Neural cell (in vitro differentiated cells): ENCODE data around the gene KCNJ5. TPM values are rescaled to one million over a fixed set of nuclear protein-coding genes. Genes with fewer than 3 reads are reported as not detected.

Source experiments
- H2AFZ ChIP-seq: fragments of 200-600, 300-800 bp; sonication (generic), shearing (Covaris generic); 2 replicates; pipeline ENCODE4 v1.6.0; 2014; ENCODE audit warnings: low read depth, mild to moderate bottlenecking, antibody characterized with exemption, low read length, moderate library complexity
- H3F3A ChIP-seq: fragments of 200-600 bp; shearing (Covaris generic); 2 replicates; pipeline ENCODE4 v1.6.1; 2016; ENCODE audit warnings: mild to moderate bottlenecking, moderate library complexity, mixed read lengths, antibody characterized with exemption, low read length; ENCODE audit not compliant: insufficient read depth, poor library complexity, severe bottlenecking
- H3K27ac ChIP-seq: fragments of 200-600, 300-800 bp; sonication (generic), shearing (Covaris generic); 2 replicates; pipeline ENCODE4 v1.5.1; 2014; ENCODE audit warnings: mild to moderate bottlenecking, low read length, moderate library complexity
- H3K27me3 ChIP-seq: fragments of 300-800, 200-600 bp; sonication (generic), shearing (Covaris generic); 2 replicates; pipeline ENCODE4 v1.6.0; 2014; ENCODE audit warnings: mild to moderate bottlenecking, low read depth, low read length, moderate library complexity; ENCODE audit not compliant: insufficient read depth
- H3K36me3 ChIP-seq: fragments of 300-800, 200-600 bp; sonication (generic), shearing (Covaris generic); 2 replicates; pipeline ENCODE4 v1.5.1; 2014; ENCODE audit warnings: mild to moderate bottlenecking, antibody characterized with exemption, low read length, moderate library complexity; ENCODE audit not compliant: insufficient read depth
- H3K4me2 ChIP-seq: fragments of 300-800, 200-600 bp; sonication (generic), shearing (Covaris generic); 2 replicates; pipeline ENCODE4 v1.6.0; 2014; ENCODE audit warnings: mild to moderate bottlenecking, low read length
- H3K4me3 ChIP-seq: fragments of 300-800, 200-600 bp; sonication (generic), shearing (Covaris generic); 2 replicates; pipeline ENCODE4 v1.5.1; 2014; ENCODE audit warnings: mild to moderate bottlenecking, low read length, moderate library complexity
- H3K79me2 ChIP-seq: fragments of 200-600 bp; shearing (Covaris generic); replicated peaks from 2 replicates; pipeline ENCODE4 v1.6.0; 2014; ENCODE audit warnings: mild to moderate bottlenecking, low read length, moderate library complexity; ENCODE audit not compliant: insufficient read depth
- H3K9ac ChIP-seq: fragments of 300-800, 200-600 bp; sonication (generic), shearing (Covaris generic); 2 replicates; pipeline ENCODE4 v1.6.1; 2016; ENCODE audit warnings: mild to moderate bottlenecking, low read length, mixed read lengths
- H3K9me2 ChIP-seq: fragments of 200-600 bp; shearing (Covaris generic); 2 replicates; pipeline ENCODE4 v1.6.1; 2016; ENCODE audit warnings: mild to moderate bottlenecking, low read length, mixed read lengths; ENCODE audit not compliant: insufficient read depth
- H3K9me3 ChIP-seq: fragments of 200-600, 300-800 bp; sonication (generic), shearing (Covaris generic); 2 replicates; pipeline ENCODE4 v1.6.1; 2016; ENCODE audit warnings: mild to moderate bottlenecking, mixed run types, low read length, moderate library complexity, mixed read lengths
- H4K20me1 ChIP-seq: fragments of 200-600 bp; shearing (Covaris generic); 2 replicates; pipeline ENCODE4 v1.6.1; 2016; ENCODE audit warnings: mild to moderate bottlenecking, mixed run types; ENCODE audit not compliant: insufficient read depth
- EP300 ChIP-seq: fragments of 450-650 bp; conservative IDR thresholded peaks from 2 replicates; pipeline ENCODE4 v1.6.1; 2014; ENCODE audit warnings: antibody characterized with exemption, mild to moderate bottlenecking, moderate library complexity; ENCODE audit not compliant: poor library complexity, severe bottlenecking
- EZH2 ChIP-seq: fragments of 200-600, 300-800 bp; shearing (Covaris generic), sonication (generic); IDR thresholded peaks from 2 replicates; pipeline ENCODE4 v1.6.1; 2014; ENCODE audit warnings: antibody characterized with exemption, low read length, borderline replicate concordance, mild to moderate bottlenecking; ENCODE audit not compliant: insufficient read depth, poor library complexity, severe bottlenecking
- MXI1 ChIP-seq: fragments of 450-650 bp; conservative IDR thresholded peaks from 2 replicates; pipeline ENCODE4 v1.6.1; 2014; ENCODE audit warnings: antibody characterized with exemption, mild to moderate bottlenecking; ENCODE audit not compliant: poor library complexity, severe bottlenecking
- POLR2AphosphoS5 ChIP-seq: IDR thresholded peaks from 2 replicates; pipeline ENCODE4 v1.6.1; 2012
- RAD21 ChIP-seq: fragments of 450-650 bp; conservative IDR thresholded peaks from 2 replicates; pipeline ENCODE4 v1.6.1; 2014; ENCODE audit warnings: antibody characterized with exemption, mild to moderate bottlenecking, moderate library complexity
- SMC3 ChIP-seq: fragments of 450-650 bp; conservative IDR thresholded peaks from 2 replicates; pipeline ENCODE4 v1.6.1; 2014; ENCODE audit warnings: antibody characterized with exemption, mild to moderate bottlenecking, moderate library complexity; ENCODE audit not compliant: poor library complexity
- TAF1 ChIP-seq: IDR thresholded peaks from 2 replicates; pipeline ENCODE4 v1.6.1; 2012; ENCODE audit warnings: low read depth
- polyA plus RNA-seq: library from polyadenylated mRNA; depleted of rRNA; stranded (reverse); fragments of >200 nt; gene quantifications from 2 replicates; pipeline ENCODE4 v1.2.3, GENCODE V29; 2014
- TF ChIP-seq, protein P1 (sequence below): fragments of 450-650 bp; IDR thresholded peaks from 2 replicates; pipeline ENCODE4 v1.5.1; 2014; ENCODE audit warnings: antibody characterized with exemption, mild to moderate bottlenecking, moderate library complexity; ENCODE audit not compliant: poor library complexity, severe bottlenecking
- TF ChIP-seq, protein P2 (sequence below): IDR thresholded peaks from 2 replicates; pipeline ENCODE4 v1.6.1; 2012; ENCODE audit warnings: borderline replicate concordance

KCNJ5 gene
- polyA plus RNA-seq, 1 donor from 2014 or later: 1.1 TPM

DNA sequence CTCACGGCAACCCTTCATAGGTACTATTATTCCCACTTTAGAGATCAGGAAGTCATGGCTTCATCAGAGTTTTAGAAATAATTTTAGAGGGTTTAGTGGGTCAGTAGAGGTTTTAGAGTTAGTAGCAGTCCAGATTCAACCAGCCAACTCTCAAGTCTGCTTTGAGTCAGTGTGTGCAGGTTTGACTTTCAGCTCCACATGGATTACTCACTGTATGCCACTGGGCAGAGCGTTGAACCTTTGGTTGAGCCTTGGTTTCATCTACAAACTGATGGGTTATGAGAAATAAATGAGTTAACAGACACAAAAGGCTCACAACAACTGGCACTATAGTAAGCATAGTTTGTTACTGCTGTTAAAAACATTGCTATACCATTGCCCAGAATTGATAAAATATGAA, 70.5 kb downstream of the KCNJ5 start:
- H3K36me3 ChIP-seq: peaks cover 10% of the 10 kb centered on the region
- no peaks in the 10 kb centered on the region for H3K79me2 ChIP-seq
- H3K27me3 ChIP-seq: no peaks in the 10 kb centered on the region
- no peaks in the 10 kb centered on the region for H4K20me1 ChIP-seq
- no peak overlapping the region for H3K4me3 ChIP-seq
- H3F3A ChIP-seq: no peaks in the 10 kb centered on the region
- H2AFZ ChIP-seq: no peak overlapping the region
- no peak overlapping the region for H3K27ac ChIP-seq
- H3K9me2 ChIP-seq: no peaks in the 10 kb centered on the region
- H3K9me3 ChIP-seq: no peaks in the 10 kb centered on the region
- no peak overlapping the region for H3K4me2 ChIP-seq
- no peak overlapping the region for H3K9ac ChIP-seq
- TF ChIP-seq, protein P1, sequence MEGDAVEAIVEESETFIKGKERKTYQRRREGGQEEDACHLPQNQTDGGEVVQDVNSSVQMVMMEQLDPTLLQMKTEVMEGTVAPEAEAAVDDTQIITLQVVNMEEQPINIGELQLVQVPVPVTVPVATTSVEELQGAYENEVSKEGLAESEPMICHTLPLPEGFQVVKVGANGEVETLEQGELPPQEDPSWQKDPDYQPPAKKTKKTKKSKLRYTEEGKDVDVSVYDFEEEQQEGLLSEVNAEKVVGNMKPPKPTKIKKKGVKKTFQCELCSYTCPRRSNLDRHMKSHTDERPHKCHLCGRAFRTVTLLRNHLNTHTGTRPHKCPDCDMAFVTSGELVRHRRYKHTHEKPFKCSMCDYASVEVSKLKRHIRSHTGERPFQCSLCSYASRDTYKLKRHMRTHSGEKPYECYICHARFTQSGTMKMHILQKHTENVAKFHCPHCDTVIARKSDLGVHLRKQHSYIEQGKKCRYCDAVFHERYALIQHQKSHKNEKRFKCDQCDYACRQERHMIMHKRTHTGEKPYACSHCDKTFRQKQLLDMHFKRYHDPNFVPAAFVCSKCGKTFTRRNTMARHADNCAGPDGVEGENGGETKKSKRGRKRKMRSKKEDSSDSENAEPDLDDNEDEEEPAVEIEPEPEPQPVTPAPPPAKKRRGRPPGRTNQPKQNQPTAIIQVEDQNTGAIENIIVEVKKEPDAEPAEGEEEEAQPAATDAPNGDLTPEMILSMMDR: no peak
- TF ChIP-seq MXI1 (no peak), TAF1 (no peak), SMC3 (no peak), POLR2AphosphoS5 (no peak), EZH2 (no peak), RAD21 (no peak)
- TF ChIP-seq, protein P2, sequence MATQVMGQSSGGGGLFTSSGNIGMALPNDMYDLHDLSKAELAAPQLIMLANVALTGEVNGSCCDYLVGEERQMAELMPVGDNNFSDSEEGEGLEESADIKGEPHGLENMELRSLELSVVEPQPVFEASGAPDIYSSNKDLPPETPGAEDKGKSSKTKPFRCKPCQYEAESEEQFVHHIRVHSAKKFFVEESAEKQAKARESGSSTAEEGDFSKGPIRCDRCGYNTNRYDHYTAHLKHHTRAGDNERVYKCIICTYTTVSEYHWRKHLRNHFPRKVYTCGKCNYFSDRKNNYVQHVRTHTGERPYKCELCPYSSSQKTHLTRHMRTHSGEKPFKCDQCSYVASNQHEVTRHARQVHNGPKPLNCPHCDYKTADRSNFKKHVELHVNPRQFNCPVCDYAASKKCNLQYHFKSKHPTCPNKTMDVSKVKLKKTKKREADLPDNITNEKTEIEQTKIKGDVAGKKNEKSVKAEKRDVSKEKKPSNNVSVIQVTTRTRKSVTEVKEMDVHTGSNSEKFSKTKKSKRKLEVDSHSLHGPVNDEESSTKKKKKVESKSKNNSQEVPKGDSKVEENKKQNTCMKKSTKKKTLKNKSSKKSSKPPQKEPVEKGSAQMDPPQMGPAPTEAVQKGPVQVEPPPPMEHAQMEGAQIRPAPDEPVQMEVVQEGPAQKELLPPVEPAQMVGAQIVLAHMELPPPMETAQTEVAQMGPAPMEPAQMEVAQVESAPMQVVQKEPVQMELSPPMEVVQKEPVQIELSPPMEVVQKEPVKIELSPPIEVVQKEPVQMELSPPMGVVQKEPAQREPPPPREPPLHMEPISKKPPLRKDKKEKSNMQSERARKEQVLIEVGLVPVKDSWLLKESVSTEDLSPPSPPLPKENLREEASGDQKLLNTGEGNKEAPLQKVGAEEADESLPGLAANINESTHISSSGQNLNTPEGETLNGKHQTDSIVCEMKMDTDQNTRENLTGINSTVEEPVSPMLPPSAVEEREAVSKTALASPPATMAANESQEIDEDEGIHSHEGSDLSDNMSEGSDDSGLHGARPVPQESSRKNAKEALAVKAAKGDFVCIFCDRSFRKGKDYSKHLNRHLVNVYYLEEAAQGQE: no peak

DNA sequence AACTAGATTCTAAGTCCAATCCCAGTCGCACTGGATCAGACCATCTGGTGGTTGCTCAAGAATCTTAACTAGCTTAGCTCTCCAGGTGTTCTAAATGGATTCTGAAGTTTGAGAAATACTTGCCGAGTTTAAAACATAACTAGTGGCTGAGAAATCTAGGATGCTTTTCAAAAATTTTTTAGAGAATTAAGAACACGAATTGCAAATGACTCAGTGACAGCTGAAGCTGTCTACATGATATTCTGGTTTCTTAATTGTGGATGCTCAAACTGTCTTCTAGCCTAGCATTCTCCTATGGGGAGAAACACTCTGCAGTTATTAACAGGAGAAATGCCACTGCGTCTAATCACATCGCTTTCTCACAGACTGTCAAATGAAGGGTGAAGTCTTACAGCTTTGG, 71.7 kb downstream of the KCNJ5 start:
- Histone ChIP-seq H3K36me3 (peaks cover 10% of the 10 kb centered on the region), H3K4me3 (no peak overlapping the region), H3K9me2 (no peaks in the 10 kb centered on the region), H2AFZ (no peak overlapping the region), H3K9ac (no peak overlapping the region), H3K27ac (peak overlapping the region; percentile 9), H3K79me2 (no peaks in the 10 kb centered on the region), H3K27me3 (no peaks in the 10 kb centered on the region), H3K9me3 (no peaks in the 10 kb centered on the region), H3F3A (no peaks in the 10 kb centered on the region), H3K4me2 (no peak overlapping the region), H4K20me1 (no peaks in the 10 kb centered on the region)
- TF ChIP-seq TAF1 (no peak), EZH2 (no peak), SMC3 (no peak), POLR2AphosphoS5 (no peak), MXI1 (no peak), RAD21 (no peak), EP300 (no peak)
- TF ChIP-seq, protein P1: no peak
- TF ChIP-seq, protein P2: no peak
